Measurements from ENCODE around the gene NPY2R.

DNA sequence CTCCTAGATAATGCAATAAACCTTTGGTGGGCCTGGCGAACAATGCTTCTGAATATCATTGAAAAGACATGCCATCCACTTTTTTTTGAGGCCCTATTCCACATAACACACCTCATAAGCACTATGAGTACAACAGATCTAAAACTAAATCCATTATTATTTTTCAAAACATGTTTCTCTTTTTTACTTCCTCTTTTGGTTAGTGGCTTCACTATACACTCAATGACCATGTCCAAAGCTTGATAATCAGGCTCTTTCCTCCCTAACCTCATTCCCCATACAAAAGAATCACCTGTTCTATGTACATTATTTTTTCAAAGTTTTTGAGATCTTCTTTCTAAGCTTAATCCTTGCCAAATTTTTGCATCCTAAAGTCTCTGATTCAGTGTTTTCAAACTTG lies 20.4 kb upstream of the NPY2R start:
- TF ChIP-seq, protein P1, sequence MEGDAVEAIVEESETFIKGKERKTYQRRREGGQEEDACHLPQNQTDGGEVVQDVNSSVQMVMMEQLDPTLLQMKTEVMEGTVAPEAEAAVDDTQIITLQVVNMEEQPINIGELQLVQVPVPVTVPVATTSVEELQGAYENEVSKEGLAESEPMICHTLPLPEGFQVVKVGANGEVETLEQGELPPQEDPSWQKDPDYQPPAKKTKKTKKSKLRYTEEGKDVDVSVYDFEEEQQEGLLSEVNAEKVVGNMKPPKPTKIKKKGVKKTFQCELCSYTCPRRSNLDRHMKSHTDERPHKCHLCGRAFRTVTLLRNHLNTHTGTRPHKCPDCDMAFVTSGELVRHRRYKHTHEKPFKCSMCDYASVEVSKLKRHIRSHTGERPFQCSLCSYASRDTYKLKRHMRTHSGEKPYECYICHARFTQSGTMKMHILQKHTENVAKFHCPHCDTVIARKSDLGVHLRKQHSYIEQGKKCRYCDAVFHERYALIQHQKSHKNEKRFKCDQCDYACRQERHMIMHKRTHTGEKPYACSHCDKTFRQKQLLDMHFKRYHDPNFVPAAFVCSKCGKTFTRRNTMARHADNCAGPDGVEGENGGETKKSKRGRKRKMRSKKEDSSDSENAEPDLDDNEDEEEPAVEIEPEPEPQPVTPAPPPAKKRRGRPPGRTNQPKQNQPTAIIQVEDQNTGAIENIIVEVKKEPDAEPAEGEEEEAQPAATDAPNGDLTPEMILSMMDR (conservative IDR thresholded peaks at IDR 0.05 in 1 of 2, IDR thresholded peaks at IDR 0.05 in 1 of 2; ENCODE audit: low read depth in 1 of 2, low read length in 2 of 2) = no peak
- TF ChIP-seq EZH2 (IDR thresholded peaks at IDR 0.05; ENCODE audit: low read length, missing control alignments) = no peak

Measured in fibroblast of lung (primary cell).